Neural cell (in vitro differentiated cells): ENCODE results near the gene ENO2.

Experiments
- EP300 ChIP-seq: fragments of 450-650 bp; conservative IDR thresholded peaks from 2 replicates; pipeline ENCODE4 v1.6.1; 2014; ENCODE audit warnings: antibody characterized with exemption, mild to moderate bottlenecking, moderate library complexity; ENCODE audit not compliant: poor library complexity, severe bottlenecking
- SMC3 ChIP-seq: fragments of 450-650 bp; conservative IDR thresholded peaks from 2 replicates; pipeline ENCODE4 v1.6.1; 2014; ENCODE audit warnings: antibody characterized with exemption, mild to moderate bottlenecking, moderate library complexity; ENCODE audit not compliant: poor library complexity
- TAF1 ChIP-seq: IDR thresholded peaks from 2 replicates; pipeline ENCODE4 v1.6.1; 2012; ENCODE audit warnings: low read depth
- TF ChIP-seq, protein P1 (sequence below): fragments of 450-650 bp; IDR thresholded peaks from 2 replicates; pipeline ENCODE4 v1.5.1; 2014; ENCODE audit warnings: antibody characterized with exemption, mild to moderate bottlenecking, moderate library complexity; ENCODE audit not compliant: poor library complexity, severe bottlenecking
- TF ChIP-seq, protein P2 (sequence below): IDR thresholded peaks from 2 replicates; pipeline ENCODE4 v1.6.1; 2012; ENCODE audit warnings: borderline replicate concordance

DNA sequence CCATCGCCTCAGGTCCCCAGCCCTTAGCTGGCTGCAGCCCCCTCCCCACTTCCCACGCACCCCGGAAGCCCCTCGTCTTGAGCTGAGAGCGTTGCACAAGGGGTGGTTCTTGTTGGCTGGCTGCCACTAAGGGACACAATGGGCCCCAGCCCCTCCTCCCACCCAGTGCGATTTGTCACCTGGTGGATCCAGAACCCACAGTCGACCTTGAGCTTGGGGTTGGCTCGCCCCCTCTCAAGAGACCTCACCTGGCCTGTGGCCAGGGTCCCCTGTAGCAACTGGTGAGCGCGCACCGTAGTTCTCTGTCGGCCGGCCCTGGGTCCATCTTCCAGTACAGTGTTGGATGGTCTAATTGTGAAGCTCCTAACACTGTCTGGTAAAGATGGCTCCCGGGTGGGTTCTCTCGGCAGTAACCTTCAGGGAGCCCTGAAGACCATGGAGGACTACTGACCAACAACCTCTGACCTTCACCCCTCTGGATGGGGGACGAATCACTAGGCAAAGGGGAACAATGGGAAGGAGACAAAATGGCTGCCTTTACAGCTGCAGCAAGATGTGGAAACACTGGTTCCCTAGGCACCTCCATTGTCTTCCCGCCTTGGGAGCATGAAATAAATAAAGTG, 49.5 kb downstream of the ENO2 start:
- TF ChIP-seq EP300: no peak
- TF ChIP-seq, protein P1, sequence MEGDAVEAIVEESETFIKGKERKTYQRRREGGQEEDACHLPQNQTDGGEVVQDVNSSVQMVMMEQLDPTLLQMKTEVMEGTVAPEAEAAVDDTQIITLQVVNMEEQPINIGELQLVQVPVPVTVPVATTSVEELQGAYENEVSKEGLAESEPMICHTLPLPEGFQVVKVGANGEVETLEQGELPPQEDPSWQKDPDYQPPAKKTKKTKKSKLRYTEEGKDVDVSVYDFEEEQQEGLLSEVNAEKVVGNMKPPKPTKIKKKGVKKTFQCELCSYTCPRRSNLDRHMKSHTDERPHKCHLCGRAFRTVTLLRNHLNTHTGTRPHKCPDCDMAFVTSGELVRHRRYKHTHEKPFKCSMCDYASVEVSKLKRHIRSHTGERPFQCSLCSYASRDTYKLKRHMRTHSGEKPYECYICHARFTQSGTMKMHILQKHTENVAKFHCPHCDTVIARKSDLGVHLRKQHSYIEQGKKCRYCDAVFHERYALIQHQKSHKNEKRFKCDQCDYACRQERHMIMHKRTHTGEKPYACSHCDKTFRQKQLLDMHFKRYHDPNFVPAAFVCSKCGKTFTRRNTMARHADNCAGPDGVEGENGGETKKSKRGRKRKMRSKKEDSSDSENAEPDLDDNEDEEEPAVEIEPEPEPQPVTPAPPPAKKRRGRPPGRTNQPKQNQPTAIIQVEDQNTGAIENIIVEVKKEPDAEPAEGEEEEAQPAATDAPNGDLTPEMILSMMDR: no peak
- TF ChIP-seq TAF1: no peak
- TF ChIP-seq, protein P2, sequence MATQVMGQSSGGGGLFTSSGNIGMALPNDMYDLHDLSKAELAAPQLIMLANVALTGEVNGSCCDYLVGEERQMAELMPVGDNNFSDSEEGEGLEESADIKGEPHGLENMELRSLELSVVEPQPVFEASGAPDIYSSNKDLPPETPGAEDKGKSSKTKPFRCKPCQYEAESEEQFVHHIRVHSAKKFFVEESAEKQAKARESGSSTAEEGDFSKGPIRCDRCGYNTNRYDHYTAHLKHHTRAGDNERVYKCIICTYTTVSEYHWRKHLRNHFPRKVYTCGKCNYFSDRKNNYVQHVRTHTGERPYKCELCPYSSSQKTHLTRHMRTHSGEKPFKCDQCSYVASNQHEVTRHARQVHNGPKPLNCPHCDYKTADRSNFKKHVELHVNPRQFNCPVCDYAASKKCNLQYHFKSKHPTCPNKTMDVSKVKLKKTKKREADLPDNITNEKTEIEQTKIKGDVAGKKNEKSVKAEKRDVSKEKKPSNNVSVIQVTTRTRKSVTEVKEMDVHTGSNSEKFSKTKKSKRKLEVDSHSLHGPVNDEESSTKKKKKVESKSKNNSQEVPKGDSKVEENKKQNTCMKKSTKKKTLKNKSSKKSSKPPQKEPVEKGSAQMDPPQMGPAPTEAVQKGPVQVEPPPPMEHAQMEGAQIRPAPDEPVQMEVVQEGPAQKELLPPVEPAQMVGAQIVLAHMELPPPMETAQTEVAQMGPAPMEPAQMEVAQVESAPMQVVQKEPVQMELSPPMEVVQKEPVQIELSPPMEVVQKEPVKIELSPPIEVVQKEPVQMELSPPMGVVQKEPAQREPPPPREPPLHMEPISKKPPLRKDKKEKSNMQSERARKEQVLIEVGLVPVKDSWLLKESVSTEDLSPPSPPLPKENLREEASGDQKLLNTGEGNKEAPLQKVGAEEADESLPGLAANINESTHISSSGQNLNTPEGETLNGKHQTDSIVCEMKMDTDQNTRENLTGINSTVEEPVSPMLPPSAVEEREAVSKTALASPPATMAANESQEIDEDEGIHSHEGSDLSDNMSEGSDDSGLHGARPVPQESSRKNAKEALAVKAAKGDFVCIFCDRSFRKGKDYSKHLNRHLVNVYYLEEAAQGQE: no peak
- TF ChIP-seq SMC3: no peak
